HG03565 (cell line): Measurements from ENCODE around the gene GJA9.
"Not testable (repeated sequence)": the region's sequence is repeated elsewhere in the genome, so short reads cannot be mapped to it uniquely, and the experiment has no call there.

Source experiments
- ATAC-seq: cut with Tn5 transposase; IDR thresholded peaks from one replicate; pipeline ENCODE4 v1.9.1; 2021; ENCODE audit warnings: mild to moderate bottlenecking, moderate library complexity; ENCODE audit not compliant: unreplicated experiment

Gene GJA9

DNA sequence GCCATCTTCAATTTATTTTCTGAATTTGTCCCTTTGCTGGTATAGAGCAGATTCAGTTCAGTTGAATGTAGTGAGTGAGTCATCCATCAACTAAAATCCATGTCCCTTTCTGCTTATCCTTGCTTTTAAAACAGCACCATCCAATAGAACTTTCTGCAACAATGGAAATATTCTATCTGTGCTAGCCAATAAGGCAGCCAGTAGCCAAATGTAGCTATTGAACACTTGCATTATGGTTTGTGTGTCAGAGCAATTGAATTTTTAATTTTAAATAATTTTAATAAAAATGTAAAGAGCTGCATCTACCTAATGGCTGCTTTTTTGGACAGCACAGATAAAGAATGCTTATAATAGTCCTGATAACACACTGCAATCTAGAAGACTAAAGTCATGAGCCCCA is at the start of gene GJA9:
Gene GJA9, minus strand, starts transcription at position 101 of the 400 bp plus-strand sequence. CDS start 5,489 bp downstream, outside the sequence.
- ATAC-seq = no peak

DNA sequence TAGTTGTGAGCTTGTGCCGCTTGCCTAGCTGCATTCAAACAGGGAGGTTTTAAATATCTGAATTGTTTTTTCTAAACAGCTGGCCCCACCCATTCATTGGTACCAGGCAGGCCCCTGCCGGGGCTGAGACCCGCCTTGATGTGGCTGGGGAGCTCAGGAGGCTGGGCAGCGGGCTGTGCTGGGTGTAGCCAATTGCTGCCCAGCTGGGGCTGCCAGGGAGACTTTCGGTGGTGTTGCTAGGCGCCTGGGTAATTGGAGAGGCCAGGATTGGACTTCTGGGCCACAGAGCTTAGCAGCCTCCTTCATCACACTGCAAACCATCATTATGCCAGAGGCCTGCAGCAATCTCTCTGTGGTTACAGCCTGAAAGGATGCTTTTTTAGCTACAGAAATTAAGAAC is 48.1 kb upstream of the GJA9 start:
- no peak for ATAC-seq

GRCh38 chr1:38929054-38929453 is 47.7 kb upstream of the GJA9 start:
- ATAC-seq = no peak

DNA sequence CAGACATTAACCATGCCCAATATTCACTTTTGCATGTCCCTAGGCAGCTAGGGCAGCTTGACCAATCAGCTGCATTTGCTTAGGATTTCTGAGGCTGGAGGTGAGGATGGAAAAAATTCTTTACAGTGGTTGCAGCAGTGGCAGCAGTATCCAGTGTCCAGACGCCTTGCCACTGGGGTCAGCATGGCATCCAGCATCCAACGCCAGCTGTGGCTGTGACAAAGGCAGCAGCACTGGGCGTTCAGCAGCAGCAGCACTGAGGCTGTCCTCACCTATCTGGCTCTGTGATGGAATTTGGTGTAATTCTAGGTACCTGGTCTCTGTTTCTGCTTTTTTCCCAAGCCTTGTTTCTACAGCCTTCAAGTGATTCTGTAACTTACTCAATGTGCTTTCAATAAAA is 44.7 kb upstream of the GJA9 start:
- no peak for ATAC-seq

- no peak for ATAC-seq
Measured at GRCh38 chr1:38925391-38925790, 44.0 kb upstream of the GJA9 start.

DNA sequence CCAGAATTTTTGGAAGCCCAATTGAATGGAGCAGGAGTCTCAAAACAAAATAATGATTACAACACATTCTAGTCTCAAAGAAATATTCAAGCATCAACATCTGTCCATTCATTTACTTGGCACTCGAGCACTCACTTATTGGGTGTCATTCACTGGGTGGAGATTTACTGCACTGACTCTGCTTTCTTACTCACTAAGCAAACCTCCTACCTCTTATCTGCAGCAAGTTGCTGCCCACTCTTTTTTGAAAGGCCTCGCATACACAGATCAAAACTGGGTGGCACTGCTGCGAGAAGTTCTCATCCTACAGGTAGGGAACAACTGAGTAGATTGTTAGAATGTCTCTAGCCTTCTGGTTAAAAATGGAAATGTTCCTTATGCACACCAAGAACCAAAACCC is 42.2 kb upstream of the GJA9 start:
- no peak for ATAC-seq

DNA sequence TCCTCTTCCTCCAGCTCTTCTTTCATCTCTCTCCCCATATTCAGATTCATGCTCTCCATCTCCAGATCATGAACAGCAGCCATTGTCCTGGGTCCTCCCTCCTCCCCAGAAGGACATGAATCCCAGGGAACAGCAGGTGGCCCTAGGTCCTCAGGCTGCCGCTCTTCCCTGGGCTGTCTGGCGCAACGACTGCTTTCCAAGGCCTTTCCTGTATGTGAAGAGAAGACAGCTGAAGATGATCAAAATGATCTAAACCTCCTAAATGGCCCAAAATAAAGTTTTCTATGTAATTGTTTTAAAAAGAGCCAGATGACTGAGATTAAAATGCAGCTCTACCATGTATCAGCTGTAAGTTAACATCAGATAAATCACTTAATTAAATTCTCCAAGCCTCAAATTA is 37.7 kb upstream of the GJA9 start:
- ATAC-seq = no peak

GRCh38 chr1:38918568-38918967 is 37.2 kb upstream of the GJA9 start:
- no peak for ATAC-seq

DNA sequence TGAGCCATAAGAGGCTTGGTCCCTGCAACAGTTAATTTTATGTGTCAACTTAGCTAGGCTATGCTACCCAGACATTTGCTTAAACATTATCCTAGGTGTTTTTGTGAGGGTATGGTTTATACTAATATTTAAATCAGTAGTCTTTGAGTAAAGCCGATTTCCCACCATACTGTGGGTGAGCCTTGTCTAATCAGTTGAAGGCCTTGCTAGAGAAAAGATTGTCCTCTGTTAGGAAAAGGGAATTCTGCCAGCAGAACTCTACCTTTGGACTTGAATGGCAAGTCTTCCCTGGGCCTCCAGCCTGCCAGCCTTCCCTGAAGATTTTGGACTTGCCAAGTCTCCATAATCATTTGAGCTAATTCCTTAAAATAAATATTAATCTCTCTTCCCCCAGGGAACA is 36.4 kb upstream of the GJA9 start:
- no peak for ATAC-seq

DNA sequence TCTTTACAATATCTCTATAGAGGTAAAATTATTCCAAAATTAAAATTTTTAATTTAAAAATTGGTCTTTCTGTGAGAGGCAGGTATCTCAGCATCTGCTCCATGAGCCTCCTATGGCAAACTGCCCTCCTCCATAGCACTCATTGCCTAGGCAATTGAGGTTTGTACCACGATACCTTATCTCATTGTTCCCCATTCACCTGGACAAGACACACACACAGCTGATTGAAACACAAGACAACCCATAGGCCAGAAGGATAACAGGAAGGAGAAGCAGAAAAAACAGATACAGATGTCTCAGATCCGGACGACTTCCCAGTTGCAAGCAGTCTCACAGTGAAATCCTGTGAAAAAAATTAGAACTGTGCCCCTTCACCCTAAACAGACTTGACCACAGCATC is 36.0 kb upstream of the GJA9 start:
- ATAC-seq = no peak

DNA sequence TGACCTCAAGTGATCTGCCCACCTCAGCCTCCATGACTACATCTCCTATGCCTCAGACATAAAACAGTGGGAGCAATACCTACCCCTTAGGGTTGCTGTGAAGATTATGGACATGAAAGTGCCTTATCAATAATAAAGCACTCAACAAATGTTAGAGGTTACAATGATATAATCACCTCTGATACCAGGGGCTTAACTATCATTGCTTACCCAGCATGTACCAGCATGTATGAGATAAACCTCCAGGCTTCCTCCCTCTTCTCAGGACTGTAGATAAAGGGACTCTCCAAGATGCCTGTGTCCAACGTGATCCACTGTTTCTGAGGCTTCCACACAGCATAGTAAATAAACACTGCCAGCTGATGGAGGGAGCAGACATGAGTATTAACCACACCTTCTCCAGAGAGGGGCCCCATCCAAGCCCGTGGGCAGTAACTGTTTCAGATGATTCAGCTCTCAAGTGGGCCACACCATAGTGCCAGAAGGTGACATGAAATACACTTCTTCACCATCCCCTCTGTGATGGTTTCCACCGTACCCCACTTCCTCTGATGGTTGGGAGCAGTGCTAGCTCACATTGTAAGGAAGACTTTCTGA is 34.1 kb upstream of the GJA9 start:
- no peak for ATAC-seq

DNA sequence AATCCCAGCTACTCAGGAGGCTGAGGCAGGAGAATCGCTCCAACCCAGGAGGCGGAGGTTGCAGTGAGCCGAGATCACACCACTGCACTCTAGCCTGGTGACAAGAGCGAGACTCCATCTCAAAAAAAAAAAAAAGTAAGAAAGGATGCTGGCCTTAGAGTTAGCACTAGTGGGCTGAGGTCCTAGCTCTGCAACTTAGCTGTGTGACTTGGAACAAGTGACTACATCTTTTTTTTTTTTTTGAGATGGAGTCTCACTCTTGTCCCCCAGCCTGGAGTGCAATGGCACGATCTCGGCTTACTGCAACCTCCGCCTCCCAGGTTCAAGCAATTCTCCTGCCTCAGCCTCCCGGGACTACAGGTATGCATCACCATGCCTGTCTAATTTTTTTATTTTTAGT is 33.5 kb upstream of the GJA9 start:
- not testable (repeated sequence) for ATAC-seq

GRCh38 chr1:38908821-38909220 is 27.4 kb upstream of the GJA9 start:
- no peak for ATAC-seq

GRCh38 chr1:38905985-38906384 is 24.6 kb upstream of the GJA9 start:
- ATAC-seq = no peak

DNA sequence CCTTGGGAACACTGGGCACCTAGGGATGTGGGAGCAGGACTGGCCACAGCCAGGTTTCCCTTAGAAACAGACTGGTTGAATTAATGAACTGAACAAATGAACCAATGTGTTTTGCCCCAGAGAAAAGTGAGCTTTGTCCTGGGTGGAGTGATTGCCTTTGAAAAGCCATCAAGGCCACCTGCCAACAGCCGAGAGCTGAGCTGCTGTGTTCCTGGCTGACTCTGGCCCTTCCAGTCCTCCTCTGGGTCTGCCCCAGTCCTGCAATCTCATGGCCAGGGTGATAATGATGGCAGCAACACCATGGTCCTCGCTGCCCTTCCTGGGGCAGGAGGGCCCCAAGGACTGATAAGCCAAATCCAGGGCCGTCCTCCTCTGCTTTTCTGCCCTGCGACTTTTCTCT is 18.2 kb upstream of the GJA9 start:
- ATAC-seq = no peak

- ATAC-seq = no peak
Measured at GRCh38 chr1:38898653-38899230, 17.4 kb upstream of the GJA9 start.

- ATAC-seq = no peak
Measured at GRCh38 chr1:38896169-38896568, 14.8 kb upstream of the GJA9 start.

DNA sequence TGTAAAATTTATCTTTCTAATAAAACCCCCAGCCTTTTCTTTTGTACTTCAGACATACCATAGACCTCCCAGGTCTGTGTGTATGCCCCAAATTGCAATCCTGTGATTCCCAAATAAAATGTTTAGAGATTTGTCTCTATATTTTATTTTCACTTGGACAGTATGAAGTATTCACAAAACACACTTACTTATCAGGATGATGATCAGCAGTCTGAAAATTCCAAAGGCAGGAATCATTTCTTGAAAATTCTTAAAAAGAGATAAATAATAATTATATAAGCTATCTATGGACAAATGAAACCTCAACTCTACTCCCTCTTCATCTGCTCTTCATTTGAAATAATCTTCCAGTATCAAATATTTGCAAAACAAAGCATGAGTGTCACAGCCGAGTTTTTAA is 11.6 kb upstream of the GJA9 start:
- no peak for ATAC-seq

- ATAC-seq = no peak
Measured at GRCh38 chr1:38891753-38892152, 10.4 kb upstream of the GJA9 start.

DNA sequence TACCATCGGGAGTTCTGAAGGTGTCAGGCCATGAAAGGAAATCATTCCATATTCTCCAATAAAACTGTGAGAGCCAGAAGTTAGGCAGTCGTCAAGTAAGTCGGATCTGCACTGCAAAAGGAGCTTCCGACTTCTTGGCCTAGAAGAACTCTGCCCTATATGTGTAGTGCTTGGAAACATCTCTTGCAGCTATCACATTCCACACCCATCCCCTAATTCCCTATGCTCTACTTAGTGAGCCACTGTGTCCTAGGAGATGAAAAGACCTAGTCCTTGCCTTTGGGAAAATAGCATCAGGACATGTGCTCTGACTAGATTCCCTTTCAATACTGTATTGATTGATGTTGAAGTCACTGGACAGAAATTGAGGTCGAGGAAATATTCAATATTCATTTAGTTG is 8.2 kb upstream of the GJA9 start:
- no peak for ATAC-seq

DNA sequence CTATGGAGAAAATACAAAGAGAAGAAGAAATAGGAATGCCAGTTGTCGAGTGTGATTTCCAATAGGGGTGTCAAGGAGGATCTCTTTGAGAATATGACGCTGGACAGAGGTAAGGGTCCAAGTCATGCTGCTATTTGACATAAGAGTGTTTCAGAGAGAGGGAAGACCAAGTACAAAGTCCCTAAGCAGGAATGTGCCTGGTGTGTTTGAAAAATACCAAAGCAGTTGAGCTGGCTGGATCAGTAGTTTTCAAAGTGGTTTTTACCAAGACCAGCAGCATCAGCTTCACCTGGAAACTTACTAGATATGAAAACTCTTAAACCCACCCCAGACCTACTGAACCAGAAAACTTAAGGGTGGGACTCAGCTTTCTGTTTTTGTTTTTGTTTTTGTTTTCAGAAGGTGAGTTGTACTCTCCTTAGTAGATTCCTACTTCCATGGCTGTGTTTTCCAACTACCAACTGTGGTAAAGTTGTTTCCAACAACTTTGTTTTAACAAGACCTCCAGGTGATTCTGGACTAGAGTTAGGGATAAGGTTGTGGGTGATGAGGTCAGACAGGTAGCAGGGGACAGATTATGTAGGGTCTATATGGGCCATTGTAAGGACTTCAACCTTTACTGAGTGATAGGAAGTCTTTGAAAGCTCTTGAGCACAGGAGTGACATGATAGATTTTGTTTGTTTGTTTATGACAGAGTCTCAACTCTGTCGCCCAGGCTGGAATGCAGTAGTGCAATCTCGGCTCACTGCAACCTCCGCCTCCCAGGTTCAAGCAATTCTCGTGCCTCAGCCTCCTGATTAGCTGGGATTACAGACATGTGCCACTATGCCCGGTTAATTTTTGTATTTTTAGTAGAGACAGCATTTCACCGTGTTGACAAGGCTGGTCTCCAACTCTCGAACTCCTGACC is 7.3 kb upstream of the GJA9 start:
- ATAC-seq = no peak

DNA sequence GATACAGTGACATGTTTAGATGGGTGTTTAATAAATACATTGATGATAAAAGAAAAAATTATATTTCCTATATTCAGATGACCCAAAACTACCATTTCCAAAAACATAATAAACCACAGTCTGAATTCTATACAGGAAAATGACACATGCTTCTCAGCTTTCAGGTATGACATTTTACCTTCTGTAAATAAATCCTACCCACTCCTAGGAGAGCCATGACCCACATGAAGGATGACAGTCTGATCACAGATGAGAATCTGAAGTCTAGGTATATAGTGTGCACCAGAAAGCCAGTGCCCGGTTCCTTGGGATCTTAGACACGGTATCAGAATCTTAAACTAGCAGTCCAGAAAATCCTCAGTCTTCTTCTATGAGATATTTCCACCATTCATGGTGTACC is 3.7 kb upstream of the GJA9 start:
- no peak for ATAC-seq
